B cell (primary cell): ENCODE data around the gene DPH2. TPM values are rescaled to one million over a fixed set of nuclear protein-coding genes. Genes with fewer than 3 reads are reported as not detected.

Experiments used
- ATAC-seq: fragments of 200-7000 bp; cut with Tn5 transposase; one replicate; pipeline ENCODE4 v1.10.0; 2021; ENCODE audit warnings: low read depth, mild to moderate bottlenecking, moderate number of reproducible peaks, moderate library complexity
- CTCF ChIA-PET: fragments of 350-600 bp; sonication (Branson Sonifier 250); formaldehyde crosslinking; loops from one replicate; lab custom pipeline; 2021; ENCODE audit warnings: antibody characterized with exemption, inconsistent platforms; lab: Charles Lee
- POLR2A ChIA-PET: fragments of 350-600 bp; sonication (Branson Sonifier 250); formaldehyde crosslinking; loops from one replicate; lab custom pipeline; 2021; ENCODE audit warnings: antibody characterized with exemption; lab: Charles Lee
- DNase-seq: peaks from one replicate; pipeline ENCODE4 v3.0.0; 2013
- H2AFZ ChIP-seq: 2 replicates; pipeline ENCODE4 v1.6.1; 2012; ENCODE audit warnings: mild to moderate bottlenecking, low read depth, low read length; ENCODE audit not compliant: insufficient read depth, poor library complexity, severe bottlenecking
- H3K27ac ChIP-seq, 2 donors: 1 replicate in 1 of 2; 2 replicates in 1 of 2; pipeline ENCODE4 v1.5.1; 2012 to 2013; ENCODE audit warnings: low read length in 2 of 2, mild to moderate bottlenecking in 2 of 2, moderate library complexity in 1 of 2
- H3K27me3 ChIP-seq, 4 experiments: fragments of 200-600 bp in 1 of 4; sonication (generic) in 1 of 4; replicated peaks in 1 of 4; 1 replicate in 2 of 4; 2 replicates in 2 of 4; pipeline versions ENCODE4 v1.6.1 to v1.7.0; 2013 to 2016; ENCODE audit warnings: low read length in 3 of 4, mild to moderate bottlenecking in 2 of 4, mixed read lengths in 1 of 4, moderate library complexity in 1 of 4; ENCODE audit not compliant: insufficient read depth in 4 of 4, control insufficient read depth in 3 of 4; ENCODE audit errors: control extremely low read depth in 1 of 4
- H3K36me3 ChIP-seq, 2 experiments: replicated peaks in 1 of 2; 1 replicate in 1 of 2; 2 replicates in 1 of 2; pipeline versions ENCODE4 v1.6.1 to v1.7.1; 2013; ENCODE audit warnings: low read length in 1 of 2; ENCODE audit not compliant: insufficient read depth in 2 of 2, control insufficient read depth in 1 of 2; ENCODE audit errors: control extremely low read depth in 1 of 2, extremely low read depth in 1 of 2
- H3K4me1 ChIP-seq, 2 donors: fragments of 200-600 bp in 1 of 2; sonication (generic) in 1 of 2; 1 replicate in 1 of 2; 2 replicates in 1 of 2; pipeline versions ENCODE4 v1.5.1 to v1.6.1; 2013 to 2017; ENCODE audit warnings: low read length in 2 of 2; ENCODE audit not compliant: control insufficient read depth in 2 of 2, insufficient read depth in 2 of 2
- H3K4me2 ChIP-seq: replicated peaks from 2 replicates; pipeline ENCODE3; 2012; ENCODE audit warnings: mild to moderate bottlenecking, low read depth, low read length; ENCODE audit not compliant: poor library complexity, severe bottlenecking
- H3K4me3 ChIP-seq, 5 experiments: fragments of 200-600 bp in 1 of 5; sonication (generic) in 1 of 5; 1 replicate in 3 of 5; 2 replicates in 2 of 5; pipeline versions ENCODE4 v1.5.1 to v1.7.0; 2011 to 2016; ENCODE audit warnings: low read length in 4 of 5, mild to moderate bottlenecking in 4 of 5, low read depth in 2 of 5, control low read depth in 1 of 5, moderate library complexity in 1 of 5; ENCODE audit not compliant: insufficient read depth in 1 of 5; ENCODE audit errors: control extremely low read depth in 1 of 5, extremely low read depth in 1 of 5
- H3K79me2 ChIP-seq: fragments of 200-600 bp; sonication (generic); one replicate; pipeline ENCODE4 v1.6.0; 2016; ENCODE audit warnings: low read length; ENCODE audit not compliant: control insufficient read depth, insufficient read depth
- H3K9ac ChIP-seq: fragments of 200-600 bp; sonication (generic); 2 replicates; pipeline ENCODE4 v1.6.1; 2017; ENCODE audit warnings: mild to moderate bottlenecking, low read length, moderate library complexity
- H3K9me3 ChIP-seq, 3 donors: one replicate each; pipeline versions ENCODE4 v1.6.1 to v1.7.1; 2013; ENCODE audit warnings: low read length in 2 of 3; ENCODE audit not compliant: control insufficient read depth in 2 of 3, insufficient read depth in 1 of 3; ENCODE audit errors: control extremely low read depth in 1 of 3
- H4K20me1 ChIP-seq: 2 replicates; pipeline ENCODE4 v1.6.0; 2012; ENCODE audit warnings: mild to moderate bottlenecking, low read length; ENCODE audit not compliant: insufficient read depth, control insufficient read depth, poor library complexity, severe bottlenecking
- H3K27ac Mint-ChIP-seq: one replicate; pipeline ENCODE4 v1.8.0; 2021; ENCODE audit warnings: mixed read lengths
- H3K27me3 Mint-ChIP-seq: one replicate; pipeline ENCODE4 v1.8.0; 2021; ENCODE audit warnings: mixed read lengths
- H3K4me1 Mint-ChIP-seq: one replicate; pipeline ENCODE4 v1.8.0; 2021; ENCODE audit warnings: mixed read lengths
- H3K4me3 Mint-ChIP-seq: one replicate; pipeline ENCODE4 v1.8.0; 2021; ENCODE audit warnings: mixed read lengths
- H3K9me3 Mint-ChIP-seq: one replicate; pipeline ENCODE4 v1.8.0; 2022; ENCODE audit warnings: mixed read lengths; ENCODE audit not compliant: insufficient read depth
- EZH2 ChIP-seq: IDR thresholded peaks from 2 replicates; pipeline ENCODE4 v1.6.1; 2012; ENCODE audit warnings: borderline replicate concordance, low read depth, mild to moderate bottlenecking, moderate library complexity, low read length; ENCODE audit not compliant: insufficient read depth, poor library complexity, severe bottlenecking
- WGBS: methylation state at CpG from one replicate; pipeline ENCODE4 v1.1.5; 2013; ENCODE audit warnings: missing lambda C conversion rate; ENCODE audit not compliant: insufficient coverage; 5-methylcytosine and 5-hydroxymethylcytosine counted together
- intact Hi-C: fragments of 100-400 bp; cut with micrococcal nuclease; formaldehyde crosslinking; loops from one replicate; pipeline ENCODE4 v1.10.0; 2022
- polyA plus RNA-seq: library from polyadenylated mRNA; depleted of rRNA; stranded (reverse); fragments of >200 nt; gene quantifications from 2 replicates; pipeline ENCODE4 v1.2.3, GENCODE V29; 2012
- total RNA-seq, 2 donors: library from RNA; stranded (reverse); fragments of 120-200 nt in 1 of 2; gene quantifications; 1 replicate in 1 of 2; 2 replicates in 1 of 2; pipeline versions ENCODE4 v1.2.3 to v1.2.4, GENCODE V29; 2013 to 2022
- TF ChIP-seq, protein P1 (sequence below): fragments of 200-600 bp; IDR thresholded peaks from one replicate; pipeline ENCODE4 v1.8.0; 2022; ENCODE audit warnings: antibody characterized with exemption, mild to moderate bottlenecking

Gene DPH2
- total and polyA plus RNA-seq, 2 donors (not counting 1 experiment from before 2014, with no cell fraction given): 30.5 to 71.9 TPM

DNA sequence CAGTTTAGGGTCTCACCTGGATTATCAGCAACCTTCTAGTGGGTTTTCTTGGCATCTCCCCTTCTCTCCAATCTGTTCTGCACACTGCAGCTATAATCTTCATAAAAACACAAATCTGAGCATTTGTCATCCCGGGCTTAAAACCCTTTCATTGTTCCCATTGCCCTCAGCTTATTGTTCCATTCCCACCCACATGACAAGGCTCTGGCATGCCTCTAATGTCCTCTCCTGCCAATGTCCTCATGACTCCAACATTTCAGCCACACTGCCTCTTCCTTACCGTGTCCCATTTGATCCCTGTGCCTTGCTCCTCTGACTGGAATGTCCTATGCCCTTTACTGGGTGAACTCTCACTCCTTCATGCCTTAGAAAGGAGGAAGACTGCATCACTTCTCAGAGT, 7.5 kb upstream of the DPH2 start:
- no peaks in the 10 kb centered on the region for H3K4me1 ChIP-seq
- H3K36me3 ChIP-seq: peaks cover 0 to 15% of the 10 kb centered on the region in 2 experiments
- WGBS: 100% methylated on average over 2 of the region's 2 CpGs
- intact Hi-C loops: no loop called here
- no peaks in the 10 kb centered on the region for H3K27me3 ChIP-seq
- Mint-ChIP-seq H3K27me3 (no peaks in the 10 kb centered on the region), H3K27ac (no peak overlapping the region), H3K4me1 (no peaks in the 10 kb centered on the region), H3K9me3 (no peaks in the 10 kb centered on the region), H3K4me3 (no peak overlapping the region)
- H3K27ac ChIP-seq: no peak overlapping the region
- H3K4me3 ChIP-seq: no peak overlapping the region
- H2AFZ ChIP-seq: no peak overlapping the region
- CTCF ChIA-PET: no interaction called here
- TF ChIP-seq, protein P1, sequence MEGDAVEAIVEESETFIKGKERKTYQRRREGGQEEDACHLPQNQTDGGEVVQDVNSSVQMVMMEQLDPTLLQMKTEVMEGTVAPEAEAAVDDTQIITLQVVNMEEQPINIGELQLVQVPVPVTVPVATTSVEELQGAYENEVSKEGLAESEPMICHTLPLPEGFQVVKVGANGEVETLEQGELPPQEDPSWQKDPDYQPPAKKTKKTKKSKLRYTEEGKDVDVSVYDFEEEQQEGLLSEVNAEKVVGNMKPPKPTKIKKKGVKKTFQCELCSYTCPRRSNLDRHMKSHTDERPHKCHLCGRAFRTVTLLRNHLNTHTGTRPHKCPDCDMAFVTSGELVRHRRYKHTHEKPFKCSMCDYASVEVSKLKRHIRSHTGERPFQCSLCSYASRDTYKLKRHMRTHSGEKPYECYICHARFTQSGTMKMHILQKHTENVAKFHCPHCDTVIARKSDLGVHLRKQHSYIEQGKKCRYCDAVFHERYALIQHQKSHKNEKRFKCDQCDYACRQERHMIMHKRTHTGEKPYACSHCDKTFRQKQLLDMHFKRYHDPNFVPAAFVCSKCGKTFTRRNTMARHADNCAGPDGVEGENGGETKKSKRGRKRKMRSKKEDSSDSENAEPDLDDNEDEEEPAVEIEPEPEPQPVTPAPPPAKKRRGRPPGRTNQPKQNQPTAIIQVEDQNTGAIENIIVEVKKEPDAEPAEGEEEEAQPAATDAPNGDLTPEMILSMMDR: no peak
- no peak for TF ChIP-seq EZH2
- H3K9ac ChIP-seq: no peak overlapping the region
- no peak overlapping the region for H3K4me2 ChIP-seq
- H3K9me3 ChIP-seq: no peaks in the 10 kb centered on the region
- no peaks in the 10 kb centered on the region for H4K20me1 ChIP-seq
- DNase-seq: no peak
- ATAC-seq: no peak
- no peaks in the 10 kb centered on the region for H3K79me2 ChIP-seq
- POLR2A ChIA-PET: no interaction called here

DNA sequence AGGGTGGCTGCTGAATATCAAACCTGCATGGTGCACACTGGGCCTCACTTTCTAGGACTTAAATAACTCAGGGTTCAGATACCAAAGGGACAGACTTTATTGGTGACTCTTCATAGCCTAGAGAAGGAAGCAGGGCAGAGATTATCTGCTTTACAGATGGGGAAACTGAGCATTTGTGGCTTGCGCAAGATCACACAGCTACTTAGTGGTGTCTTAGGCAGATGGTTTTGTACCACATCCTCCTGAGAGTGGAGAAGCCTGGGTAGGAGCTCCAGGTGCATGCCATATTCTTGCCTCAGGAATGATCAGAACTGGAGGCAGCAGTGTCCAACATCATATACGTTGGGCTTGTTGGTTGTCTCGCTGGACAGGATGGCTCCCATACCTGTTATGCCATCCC, 6.8 kb upstream of the DPH2 start:
- Histone ChIP-seq H3K79me2 (no peaks in the 10 kb centered on the region), H3K36me3 (peaks cover 0 to 12% of the 10 kb centered on the region in 2 experiments), H3K4me2 (no peak overlapping the region), H3K4me1 (no peaks in the 10 kb centered on the region), H3K4me3 (no peak overlapping the region), H3K9me3 (no peaks in the 10 kb centered on the region), H2AFZ (no peak overlapping the region), H3K27ac (no peak overlapping the region), H3K9ac (no peak overlapping the region), H4K20me1 (no peaks in the 10 kb centered on the region), H3K27me3 (no peaks in the 10 kb centered on the region)
- POLR2A ChIA-PET: no interaction called here
- H3K27me3 Mint-ChIP-seq: no peaks in the 10 kb centered on the region
- whole genome bisulfite sequencing: 97% methylated on average over 3 of the region's 3 CpGs
- H3K4me1 Mint-ChIP-seq: no peaks in the 10 kb centered on the region
- intact Hi-C loops: no loop called here
- no peaks in the 10 kb centered on the region for H3K9me3 Mint-ChIP-seq
- CTCF ChIA-PET: no interaction called here
- ATAC-seq: no peak
- no peak for TF ChIP-seq EZH2
- TF ChIP-seq, protein P1: no peak
- H3K27ac Mint-ChIP-seq: no peak overlapping the region
- no peak for DNase-seq
- H3K4me3 Mint-ChIP-seq: no peak overlapping the region
